Stimulated activated CD4-positive, alpha-beta T cell treated with anti-CD3 and anti-CD28 coated beads, TNF-alpha, amount 100 ng/mL, for 48 hours (primary cell): ENCODE results near the gene CACNA1C.

ENCODE experiments used
- DNase-seq, 3 donors: peaks; one replicate each; pipeline ENCODE4 v3.0.0-alpha.2; 2020; ENCODE audit warnings: low read depth in 3 of 3

CACNA1C gene

DNA sequence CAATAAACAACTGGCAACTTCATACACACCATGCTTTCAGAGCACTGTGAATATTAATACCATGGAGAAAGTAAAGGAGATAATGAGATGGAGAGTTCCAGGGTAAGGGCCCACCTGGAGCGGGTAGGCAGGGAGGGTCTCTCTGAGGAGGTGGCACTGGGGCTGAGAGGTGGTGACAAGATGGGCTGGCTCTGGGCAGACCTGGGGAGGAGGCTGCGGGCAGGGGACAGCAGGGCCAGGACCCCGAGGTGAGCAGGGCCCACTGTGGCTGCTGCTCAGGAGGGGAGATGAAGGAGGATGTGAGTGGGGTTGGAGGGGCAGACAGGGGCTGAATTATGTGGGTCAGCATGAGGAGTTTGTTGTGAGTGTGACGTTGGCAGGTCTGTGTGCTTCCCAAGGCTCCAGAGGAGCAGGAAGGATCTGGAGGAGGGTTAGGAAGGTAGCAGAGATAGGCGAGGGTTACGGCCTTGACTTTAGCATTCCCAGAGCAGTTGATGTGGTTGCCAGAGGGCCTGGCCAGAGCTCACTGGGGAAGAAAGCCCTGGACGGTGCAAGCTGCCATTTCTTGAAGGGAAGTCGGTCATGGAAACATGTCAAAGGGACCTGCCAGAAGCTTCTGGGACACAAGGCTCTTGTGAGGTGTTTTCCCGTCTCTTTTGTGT, 88.2 kb downstream of the CACNA1C start:
- no peak for DNase-seq

- no peak for DNase-seq
These were observed 89.3 kb downstream of the CACNA1C start for GRCh38 chr12:2142068-2142467.

DNA sequence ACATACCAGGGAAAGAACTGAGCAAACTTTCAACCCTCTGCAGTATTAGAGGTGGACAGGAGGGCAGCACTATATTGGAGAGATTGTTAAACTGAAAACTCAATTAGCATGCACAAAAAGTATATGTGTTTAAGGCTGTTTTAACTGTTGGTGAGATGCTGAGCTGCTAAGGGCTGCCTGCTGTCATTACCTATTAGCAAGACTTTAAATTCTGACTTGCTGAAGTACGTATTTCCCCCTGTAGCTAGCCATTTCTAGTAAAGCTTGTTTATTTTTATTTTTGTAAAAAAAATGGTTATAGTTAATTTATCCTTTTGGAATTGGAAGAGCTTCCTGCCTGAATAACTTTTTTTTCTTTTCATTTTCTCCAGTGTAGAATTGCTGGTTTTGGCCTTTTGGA, 92.2 kb downstream of the CACNA1C start:
- DNase-seq = no peak

DNA sequence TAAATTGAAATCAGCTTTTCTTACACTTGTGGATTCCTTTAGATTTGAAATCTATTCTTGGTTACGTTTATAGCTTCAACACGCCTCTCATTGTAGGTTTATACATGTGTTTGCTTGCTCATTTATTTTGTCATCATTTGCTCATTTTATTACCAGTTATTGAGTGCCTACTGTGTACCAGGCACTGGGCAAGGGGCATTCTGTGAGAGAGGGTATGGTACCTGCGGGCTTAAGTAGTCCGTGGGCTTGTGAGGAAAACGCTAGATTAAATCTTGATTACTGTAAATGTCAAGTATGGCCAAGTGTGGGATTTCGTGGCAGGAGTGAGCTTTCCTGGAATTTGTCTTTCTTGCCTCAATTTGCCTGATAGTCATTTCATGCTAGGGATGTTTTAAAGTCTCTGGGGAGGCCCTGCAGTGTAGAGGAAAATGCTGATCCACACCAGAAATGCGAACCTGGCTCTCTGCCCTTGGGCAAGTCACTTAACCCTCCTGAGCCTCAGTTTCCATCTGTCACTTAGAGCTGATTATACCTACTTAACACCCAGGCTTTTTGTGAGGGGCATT, 92.7 kb downstream of the CACNA1C start:
- no peak for DNase-seq

GRCh38 chr12:2147335-2147734, 94.5 kb downstream of the CACNA1C start:
- no peak for DNase-seq

DNA sequence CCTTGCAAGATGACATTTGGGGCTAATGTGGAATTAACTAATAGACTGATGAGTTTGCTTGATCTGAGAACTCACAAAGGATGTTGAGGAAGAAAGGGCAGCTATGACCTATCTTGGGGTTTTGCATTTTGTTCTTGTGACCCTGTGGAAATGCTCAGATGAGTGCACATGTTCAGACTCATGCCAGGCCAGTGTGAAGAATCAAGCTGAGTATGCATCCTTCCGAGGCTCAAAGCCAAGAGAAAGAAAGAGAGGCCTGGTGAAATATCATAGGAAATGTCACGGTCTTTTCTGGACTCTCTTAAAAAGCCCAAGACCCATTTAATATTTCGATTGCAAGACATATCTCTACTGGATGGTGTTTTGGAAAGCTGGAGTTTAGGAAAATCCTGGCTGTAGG, 96.3 kb downstream of the CACNA1C start:
- DNase-seq = no peak

- DNase-seq = no peak
These were observed 98.0 kb downstream of the CACNA1C start for GRCh38 chr12:2150833-2151232.

GRCh38 chr12:2151391-2151790, 98.6 kb downstream of the CACNA1C start:
- no peak for DNase-seq

DNA sequence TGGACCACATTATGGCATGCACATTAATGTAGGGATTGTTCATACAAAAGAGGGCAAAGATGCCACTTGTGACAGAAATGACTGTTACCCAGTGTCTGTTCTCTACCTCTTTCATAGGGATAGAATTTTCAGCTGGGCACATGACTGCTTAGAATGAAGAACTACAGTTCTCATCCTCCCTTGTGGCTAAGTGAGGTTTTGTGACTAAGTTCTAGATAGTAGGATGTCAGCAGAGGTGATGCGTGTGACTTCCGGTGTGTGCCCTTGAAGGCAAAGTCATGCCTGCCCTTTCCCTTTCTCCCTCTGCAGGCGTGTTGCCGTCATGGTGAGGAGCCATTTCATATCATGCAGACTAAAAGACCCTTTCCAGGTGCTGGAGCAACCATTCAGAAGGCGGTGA, 99.3 kb downstream of the CACNA1C start:
- DNase-seq = no peak

DNA sequence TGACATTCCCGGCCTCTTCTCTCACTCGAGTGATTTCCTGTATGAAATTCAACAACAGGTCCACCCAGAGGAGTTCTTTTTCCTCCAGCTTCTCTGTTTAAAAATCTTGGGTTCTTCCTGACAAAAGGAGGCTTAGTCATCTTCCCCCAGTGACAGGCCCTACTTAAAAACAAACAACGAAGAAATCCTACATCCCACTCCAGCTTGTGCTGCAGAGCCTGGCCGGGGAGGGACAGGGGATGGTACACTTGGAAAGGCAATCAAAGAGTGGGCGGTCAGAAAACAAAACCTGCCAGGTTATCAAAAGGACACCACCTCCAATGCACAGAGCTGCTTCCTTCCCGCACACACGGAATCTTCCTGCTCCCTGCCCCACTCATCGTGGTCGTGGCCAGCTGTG, 101.3 kb downstream of the CACNA1C start:
- no peak for DNase-seq

GRCh38 chr12:2154521-2154920, 101.7 kb downstream of the CACNA1C start:
- no peak for DNase-seq

DNA sequence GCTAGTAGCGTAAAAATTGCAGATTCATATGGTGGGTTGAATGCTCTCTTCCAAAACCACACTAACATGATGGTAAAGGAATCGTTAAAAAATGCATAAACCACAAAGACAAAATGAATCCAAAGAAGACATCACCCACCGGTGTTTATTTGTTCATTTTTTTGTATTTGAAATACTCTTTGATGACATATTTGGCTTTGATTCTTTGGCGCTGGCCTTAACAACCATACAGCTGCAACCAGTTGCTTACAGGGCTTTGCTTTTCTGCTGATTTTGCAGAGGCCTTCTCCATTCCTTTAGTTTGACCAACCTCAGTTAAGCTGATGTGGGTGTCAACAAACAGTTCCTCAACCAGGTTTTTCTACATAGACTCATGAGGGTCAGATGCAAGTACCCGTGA, 103.5 kb downstream of the CACNA1C start:
- DNase-seq = no peak

GRCh38 chr12:2160043-2160442, 107.3 kb downstream of the CACNA1C start:
- DNase-seq = no peak

DNA sequence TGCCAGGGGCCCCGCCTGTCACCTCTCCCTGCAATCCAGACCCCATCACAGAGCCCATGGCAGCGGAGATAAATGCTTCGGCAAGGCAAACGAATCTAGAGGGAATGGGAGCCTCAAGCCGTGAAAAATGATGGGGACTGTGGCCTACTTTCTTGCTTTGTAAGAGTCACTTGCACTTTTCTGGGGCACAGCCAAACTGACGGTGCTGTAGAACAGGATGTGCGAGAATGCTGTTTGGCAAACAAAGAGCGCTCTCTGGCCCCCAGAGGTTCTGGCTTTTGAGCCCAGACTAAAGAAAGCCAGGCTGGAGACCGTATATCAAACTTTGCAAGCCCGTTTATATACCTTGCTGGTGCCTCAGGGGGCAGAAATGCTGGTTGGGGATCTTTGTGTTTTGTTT, 108.7 kb downstream of the CACNA1C start:
- no peak for DNase-seq

- DNase-seq = no peak
These were observed 110.6 kb downstream of the CACNA1C start for GRCh38 chr12:2163177-2163941.

DNA sequence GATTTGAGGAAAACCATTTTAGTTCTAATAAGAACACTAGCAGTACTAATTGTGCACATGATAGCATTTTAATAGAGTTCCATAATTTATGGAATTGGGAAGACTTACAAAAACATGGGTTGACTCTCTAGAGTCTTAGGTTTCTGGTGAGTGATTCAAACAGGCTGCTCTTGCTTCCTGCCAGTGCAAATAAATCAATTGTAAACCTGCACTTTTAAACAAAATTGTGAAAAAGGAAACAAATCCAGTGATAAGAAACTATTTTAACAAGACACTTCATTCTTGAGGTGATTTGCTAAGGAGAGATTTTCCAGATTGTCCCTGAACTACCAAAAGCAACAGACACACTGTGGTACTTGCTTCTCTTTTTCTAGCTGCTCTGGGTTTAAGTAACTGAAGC, 112.2 kb downstream of the CACNA1C start:
- DNase-seq = no peak

- no peak for DNase-seq
These were observed 113.1 kb downstream of the CACNA1C start for GRCh38 chr12:2165927-2166326.

DNA sequence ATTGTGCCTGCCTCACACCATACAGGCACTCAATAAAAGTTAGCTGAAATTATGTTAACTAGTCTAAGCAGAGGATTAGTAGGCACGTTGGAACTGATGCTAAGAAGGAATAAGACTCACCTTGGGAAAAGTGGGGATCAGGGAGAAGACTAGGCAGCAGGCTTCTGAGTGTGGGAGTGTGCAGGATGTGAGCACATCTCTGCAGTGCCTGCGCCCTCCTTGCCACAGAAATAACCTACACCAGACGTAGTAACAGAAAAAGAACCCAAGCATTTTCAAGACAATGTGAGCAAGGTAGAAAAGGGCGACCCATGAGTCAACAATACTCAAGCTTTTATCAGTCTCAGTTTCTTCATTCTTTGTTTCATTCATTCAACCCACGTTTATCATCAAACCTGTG, 113.9 kb downstream of the CACNA1C start:
- no peak for DNase-seq

- no peak for DNase-seq
These were observed 114.4 kb downstream of the CACNA1C start for GRCh38 chr12:2167231-2167630.

GRCh38 chr12:2168808-2169207, 116.0 kb downstream of the CACNA1C start:
- no peak for DNase-seq

DNA sequence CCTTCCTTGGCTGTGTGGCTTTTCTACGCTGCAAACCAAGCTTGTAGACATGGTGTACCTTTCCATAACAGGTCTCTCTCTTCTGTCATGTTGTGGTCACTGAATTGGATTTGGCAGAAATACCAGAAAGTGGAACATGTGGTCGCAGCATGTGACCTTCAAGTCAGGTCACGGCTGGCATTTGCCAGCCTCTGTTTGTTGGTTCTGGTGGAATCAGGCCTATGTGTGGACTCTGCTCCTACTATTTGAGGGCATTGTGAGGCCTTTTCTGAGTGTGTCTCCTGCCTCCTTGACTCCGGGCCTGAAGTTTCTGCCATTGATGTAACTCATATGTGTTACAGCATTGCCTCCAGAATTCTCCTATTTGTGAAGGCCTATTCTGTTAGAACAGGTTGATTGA, 116.7 kb downstream of the CACNA1C start:
- no peak for DNase-seq

DNA sequence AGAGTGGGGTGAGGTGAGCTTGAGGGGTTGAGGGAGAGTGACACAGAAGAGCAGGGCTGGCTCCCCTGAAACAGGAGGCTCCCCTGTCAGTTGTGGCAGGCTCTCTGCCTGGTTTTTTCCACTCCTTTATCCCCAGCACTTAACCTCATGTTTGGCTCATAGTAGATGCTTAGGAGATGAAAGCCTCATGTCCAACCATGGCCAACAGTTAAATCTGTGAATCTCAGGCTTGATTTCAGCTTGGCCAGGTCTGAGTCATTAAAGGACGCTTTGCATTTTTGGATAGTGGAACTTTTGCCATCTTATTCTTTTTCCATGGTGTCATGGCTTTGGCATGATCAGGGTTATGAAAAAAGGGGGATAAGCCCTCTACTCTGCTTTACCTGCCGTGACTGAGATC, 117.2 kb downstream of the CACNA1C start:
- DNase-seq = no peak

- no peak for DNase-seq
These were observed 117.6 kb downstream of the CACNA1C start for GRCh38 chr12:2170376-2170775.
